Measurements from ENCODE around the gene WBP2. TPM values are rescaled to one million over a fixed set of nuclear protein-coding genes. Genes with fewer than 3 reads are reported as not detected.

WBP2 gene
- total RNA-seq, 1 experiment from 2014 or later, result 132 TPM

DNA sequence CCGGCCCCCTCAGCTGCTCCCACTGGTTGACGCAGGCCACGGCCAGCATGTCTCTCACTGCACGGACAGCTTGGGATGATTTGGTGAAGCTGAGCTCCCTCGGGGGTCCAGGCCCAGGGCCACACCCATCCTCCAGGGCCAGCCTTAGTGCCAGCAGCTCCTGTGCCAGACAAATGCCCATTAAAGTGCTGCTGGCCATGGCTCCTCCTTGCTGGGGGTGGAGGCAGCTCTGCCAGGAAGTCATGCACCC lies 20.7 kb upstream of the WBP2 start:
- ChIA-PET POLR2A (interaction anchor here (0.7 to 3.2 kb wide), 19 partner anchors 9 to 192 kb away, joined by 3 to 27 read pairs (median 5); partner anchors contain the start of genes MRPL38, TRIM65, UNK and WBP2), RAD21 (ENCODE audit: low non-redundant PET in 1 of 2, low total read pairs in 2 of 2, uncharacterized antibody in 2 of 2, unreplicated experiment in 2 of 2) (interaction anchor here (1.0 to 1.5 kb wide), 3 partner anchors 15 to 21 kb away, joined by 5 to 6 read pairs (median 5); partner anchors contain the start of gene WBP2 (in 2 of the 2)), CTCF (interaction anchor here (0.8 to 6.3 kb wide), 18 partner anchors 15 to 275 kb away, joined by 3 to 57 read pairs (median 4); partner anchors contain the start of genes FBF1, GALK1, MRPL38 and UNK)
- Histone ChIP-seq H3K9me3 (ENCODE audit: control insufficient read depth in 1 of 2, insufficient read depth in 1 of 2, low read depth in 1 of 2, low read length in 2 of 2) (no peaks in the 10 kb centered on the region), H3K36me3 (ENCODE audit: control insufficient read depth in 1 of 2, insufficient read depth in 2 of 2, low read length in 2 of 2) (peaks cover 0 to 4% of the 10 kb centered on the region in 2 experiments; a peak in 1 of 4 replicates), H3K9me2 (ENCODE audit: insufficient read depth) (no peaks in the 10 kb centered on the region), H3K79me2 (ENCODE audit: insufficient read depth, low read length) (peaks cover 27% of the 10 kb centered on the region), H3K9ac (ENCODE audit: low read length) (peak overlapping the region; percentile 96), H3K4me1 (ENCODE audit: control insufficient read depth in 1 of 2, insufficient read depth in 2 of 2, low read length in 2 of 2) (peaks cover 61 to 77% of the 10 kb centered on the region in 2 experiments), H4K20me1 (ENCODE audit: insufficient read depth) (no peaks in the 10 kb centered on the region), H2AFZ (ENCODE audit: low read depth, low read length, poor library complexity, severe bottlenecking) (no peak overlapping the region), H3K27ac (ENCODE audit: low read depth, low read length) (peak overlapping the region; percentile 99), H3K27me3 (ENCODE audit: insufficient read depth, low read length) (no peaks in the 10 kb centered on the region), H3K4me2 (ENCODE audit: low read length) (peak overlapping the region; percentile 96), H3K4me3 (replicated peaks in 1 of 2; ENCODE audit: low read depth in 1 of 2, low read length in 2 of 2) (peak overlapping the region; percentile 69 to 81)
- intact Hi-C loops (cut with micrococcal nuclease), result loop anchor here (5.0 kb wide), 1 partner anchor 99 kb away; a partner anchor contains a TSS
- no peak for DNase-seq (ENCODE audit: low read depth, low spot score)
- BruUV-seq (replicated peaks), result no TSS peak
- TF ChIP-seq POLR2A (IDR thresholded peaks at IDR 0.05; ENCODE audit: borderline replicate concordance, extremely low read depth, insufficient read depth, insufficient read length) (peak; percentile 9), ELF1 (IDR thresholded peaks at IDR 0.05; ENCODE audit: borderline replicate concordance, low read depth) (no peak), ZFX (IDR thresholded peaks at IDR 0.05) (no peak)
- ATAC-seq, result no peak

GRCh38 chr17:75875182-75875939 lies 20.2 kb upstream of the WBP2 start:
- Histone ChIP-seq H3K4me3 (replicated peaks in 1 of 2; ENCODE audit: low read depth in 1 of 2, low read length in 2 of 2) (peak overlapping the region; percentile 69 to 81), H3K27me3 (ENCODE audit: insufficient read depth, low read length) (no peaks in the 10 kb centered on the region), H3K79me2 (ENCODE audit: insufficient read depth, low read length) (peaks cover 27% of the 10 kb centered on the region), H3K9ac (ENCODE audit: low read length) (peak overlapping the region; percentile 96), H3K9me2 (ENCODE audit: insufficient read depth) (no peaks in the 10 kb centered on the region), H3K36me3 (ENCODE audit: control insufficient read depth in 1 of 2, insufficient read depth in 2 of 2, low read length in 2 of 2) (peaks cover 0 to 4% of the 10 kb centered on the region in 2 experiments; a peak in 1 of 4 replicates), H3K27ac (ENCODE audit: low read depth, low read length) (peak overlapping the region; percentile 99), H3K4me2 (ENCODE audit: low read length) (peak overlapping the region; percentile 96), H2AFZ (ENCODE audit: low read depth, low read length, poor library complexity, severe bottlenecking) (no peak overlapping the region), H3K9me3 (ENCODE audit: control insufficient read depth in 1 of 2, insufficient read depth in 1 of 2, low read depth in 1 of 2, low read length in 2 of 2) (no peaks in the 10 kb centered on the region), H3K4me1 (ENCODE audit: control insufficient read depth in 1 of 2, insufficient read depth in 2 of 2, low read length in 2 of 2) (peaks cover 65 to 78% of the 10 kb centered on the region in 2 experiments), H4K20me1 (ENCODE audit: insufficient read depth) (no peaks in the 10 kb centered on the region)
- ChIA-PET POLR2A (interaction anchor here (0.7 to 3.2 kb wide), 20 partner anchors 8 to 349 kb away, joined by 3 to 27 read pairs (median 4); partner anchors contain the start of genes MRPL38, TRIM65, UNK and WBP2), RAD21 (ENCODE audit: low non-redundant PET in 1 of 2, low total read pairs in 2 of 2, uncharacterized antibody in 2 of 2, unreplicated experiment in 2 of 2) (interaction anchor here (1.0 to 1.5 kb wide), 3 partner anchors 14 to 20 kb away, joined by 5 to 6 read pairs (median 5); partner anchors contain the start of gene WBP2 (in 2 of the 2)), CTCF (interaction anchor here (0.8 to 6.3 kb wide), 17 partner anchors 14 to 130 kb away, joined by 3 to 57 read pairs (median 4); partner anchors contain the start of genes FBF1, GALK1, MRPL38 and UNK)
- ATAC-seq (no peak), DNase-seq (ENCODE audit: low read depth, low spot score) (no peak)
- no peak for TF ChIP-seq REST (IDR thresholded peaks at IDR 0.05; ENCODE audit: low read depth)
- intact Hi-C loops (cut with micrococcal nuclease), result loop anchor here (5.0 kb wide), 1 partner anchor 98 kb away; a partner anchor contains a TSS
- BruUV-seq (replicated peaks), result no TSS peak

Data from HCT116 (cell line).